SK-N-SH (cell line): ENCODE results near the gene ZNF438. TPM values are rescaled to one million over a fixed set of nuclear protein-coding genes. Genes with fewer than 3 reads are reported as not detected.

Experiments used
- CTCF ChIA-PET: fragments of 300-600, 350-600 bp; formaldehyde crosslinking; extraction: SDS; loops from one replicate; lab custom pipeline; 2021; lab: Yijun Ruan, JAX
- POLR2A ChIA-PET: fragments of 350-600 bp; sonication (Branson Sonifier 250); formaldehyde crosslinking; extraction: SDS; loops from one replicate; lab custom pipeline; 2020; ENCODE audit warnings: antibody characterized with exemption, inconsistent platforms; lab: Yijun Ruan, JAX
- DNase-seq: peaks from one replicate; pipeline ENCODE4 v3.0.0; 2012
- H2AFZ ChIP-seq: fragments of 200-600 bp; sonication (generic); 2 replicates; pipeline ENCODE4 v1.8.1; 2016; ENCODE audit warnings: antibody characterized with exemption, mild to moderate bottlenecking, low read depth
- H3F3A ChIP-seq: fragments of 200-600 bp; sonication (generic); replicated peaks from 2 replicates; pipeline ENCODE3; 2016; ENCODE audit warnings: antibody characterized with exemption, mild to moderate bottlenecking; ENCODE audit not compliant: insufficient read depth
- H3K27ac ChIP-seq, 2 experiments: fragments of 200-500 bp in 1 of 2; fragments of 200-600 bp in 1 of 2; sonication (Bioruptor generic) in 1 of 2; sonication (generic), shearing (Covaris generic) in 1 of 2; 2 replicates each; pipeline versions ENCODE4 v1.5.1 to v1.6.1; 2014 to 2016; ENCODE audit warnings: low read depth in 2 of 2, inconsistent platforms in 1 of 2, low read length in 1 of 2, mild to moderate bottlenecking in 1 of 2, mixed read lengths in 1 of 2
- H3K27me3 ChIP-seq: fragments of 200-600 bp; sonication (generic), shearing (Covaris generic); 2 replicates; pipeline ENCODE4 v1.6.1; 2016; ENCODE audit warnings: mixed run types; ENCODE audit not compliant: insufficient read depth
- H3K36me3 ChIP-seq, 2 experiments: fragments of 200-500 bp in 1 of 2; fragments of 200-600 bp in 1 of 2; sonication (Bioruptor generic) in 1 of 2; sonication (generic) in 1 of 2; replicated peaks in 1 of 2; 2 replicates each; pipeline versions ENCODE3 to v1.5.1; 2014 to 2016; ENCODE audit warnings: low read length in 1 of 2, mild to moderate bottlenecking in 1 of 2; ENCODE audit not compliant: insufficient read depth in 2 of 2, control insufficient read depth in 1 of 2
- H3K4me1 ChIP-seq, 2 experiments: fragments of 200-500 bp in 1 of 2; fragments of 200-600 bp in 1 of 2; sonication (Bioruptor generic) in 1 of 2; sonication (generic), shearing (Covaris generic) in 1 of 2; 2 replicates each; pipeline versions ENCODE4 v1.5.1 to v1.6.1; 2014 to 2016; ENCODE audit warnings: low read depth in 1 of 2, low read length in 1 of 2, mixed run types in 1 of 2; ENCODE audit not compliant: insufficient read depth in 2 of 2, control insufficient read depth in 1 of 2
- H3K4me2 ChIP-seq: fragments of 200-600 bp; sonication (generic), shearing (Covaris generic); 2 replicates; pipeline ENCODE4 v1.6.1; 2017; ENCODE audit warnings: mixed run types
- H3K4me3 ChIP-seq, 2 experiments: fragments of 200-500 bp in 1 of 2; fragments of 200-600 bp in 1 of 2; sonication (Bioruptor generic) in 1 of 2; sonication (generic), shearing (Covaris generic) in 1 of 2; 2 replicates each; pipeline versions ENCODE4 v1.5.1 to v1.8.1; 2014 to 2016; ENCODE audit warnings: low read depth in 2 of 2, inconsistent platforms in 1 of 2, low read length in 1 of 2, mild to moderate bottlenecking in 1 of 2, mixed read lengths in 1 of 2, moderate library complexity in 1 of 2
- H3K79me2 ChIP-seq: fragments of 200-600 bp; sonication (generic); 2 replicates; pipeline ENCODE4 v1.8.1; 2017; ENCODE audit warnings: mild to moderate bottlenecking; ENCODE audit not compliant: insufficient read depth
- H3K9ac ChIP-seq: fragments of 200-600 bp; sonication (generic); 2 replicates; pipeline ENCODE4 v1.6.1; 2017; ENCODE audit warnings: mixed run types
- H3K9me2 ChIP-seq: fragments of 200-600 bp; sonication (generic); 2 replicates; pipeline ENCODE4 v1.6.1; 2017; ENCODE audit warnings: mixed run types
- H3K9me3 ChIP-seq: fragments of 200-600 bp; sonication (generic); 2 replicates; pipeline ENCODE4 v1.6.1; 2017; ENCODE audit warnings: mixed run types, mild to moderate bottlenecking, moderate library complexity
- H4K20me1 ChIP-seq: fragments of 200-600 bp; sonication (generic); 2 replicates; pipeline ENCODE4 v1.6.1; 2017; ENCODE audit warnings: mild to moderate bottlenecking, mixed run types; ENCODE audit not compliant: insufficient read depth
- FOXM1 ChIP-seq: IDR thresholded peaks from 2 replicates; pipeline ENCODE4 v1.4.0; 2012; ENCODE audit warnings: low read depth, mild to moderate bottlenecking
- GATA2 ChIP-seq: sonication (generic); formaldehyde crosslinking; IDR thresholded peaks from 2 replicates; pipeline ENCODE4 v1.5.0; 2020; ENCODE audit warnings: mild to moderate bottlenecking, missing genetic modification reagents
- RCOR1 ChIP-seq: fragments of 150-350 bp; IDR thresholded peaks from 2 replicates; pipeline ENCODE4 v1.6.1; 2017; ENCODE audit warnings: antibody characterized with exemption, low read length
- SIN3A ChIP-seq: IDR thresholded peaks from 2 replicates; pipeline ENCODE4 v1.6.1; 2012; ENCODE audit warnings: low read depth, mild to moderate bottlenecking, low read length, moderate library complexity, borderline replicate concordance
- TCF12 ChIP-seq: IDR thresholded peaks from 2 replicates; pipeline ENCODE4 v1.4.0; 2012
- TEAD4 ChIP-seq: IDR thresholded peaks from 2 replicates; pipeline ENCODE4 v1.4.0; 2012; ENCODE audit warnings: mild to moderate bottlenecking, borderline replicate concordance; ENCODE audit not compliant: insufficient read depth
- WGBS: methylation state at CpG from one replicate; pipeline ENCODE4 v1.1.6; 2017; ENCODE audit warnings: low lambda C conversion rate; 5-methylcytosine and 5-hydroxymethylcytosine counted together
- polyA plus RNA-seq, 3 experiments: library from polyadenylated mRNA; depleted of rRNA; stranded (reverse); fragments of >200 nt; gene quantifications; 2 replicates each; pipeline ENCODE4 v1.2.3, GENCODE V29; 2012
- TF ChIP-seq, protein P1 (sequence below): IDR thresholded peaks from 2 replicates; pipeline ENCODE4; 2012
- TF ChIP-seq, protein P2 (sequence below): fragments of 150-350 bp; IDR thresholded peaks from 2 replicates; pipeline ENCODE4 v1.6.1; 2017; ENCODE audit warnings: antibody characterized with exemption, low read length, low read depth, borderline replicate concordance
- TF ChIP-seq, protein P3 (sequence below): IDR thresholded peaks from 2 replicates; pipeline ENCODE4 v1.6.1; 2012; ENCODE audit warnings: mild to moderate bottlenecking, low read depth, low read length, moderate library complexity

Gene ZNF438
- polyA plus RNA-seq, 1 of the 3 experiments (the other 2 are of a cell fraction) = 2.1 TPM

DNA sequence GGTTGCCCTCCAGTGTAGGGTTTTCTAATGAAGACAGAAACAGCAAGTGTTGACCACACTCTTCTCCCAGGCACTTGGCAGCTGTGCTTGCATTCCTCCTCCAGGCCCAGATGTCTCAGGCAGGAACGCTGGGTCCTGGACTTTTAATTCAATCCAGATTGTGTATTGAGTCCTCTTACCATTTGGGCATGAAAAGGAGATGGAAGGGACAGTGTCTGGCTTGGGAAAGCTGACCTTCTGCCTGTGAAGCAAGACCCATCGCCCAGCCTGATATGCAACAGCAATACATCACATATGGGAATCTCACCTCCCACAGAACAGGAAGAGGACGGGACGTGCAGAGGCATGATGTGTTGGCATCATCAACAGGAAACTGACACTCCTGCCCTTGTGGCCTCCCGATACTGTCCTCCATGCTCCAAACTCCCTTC lies 227.8 kb downstream of the ZNF438 start:
- Histone ChIP-seq H3K4me2 (no peak overlapping the region), H2AFZ (no peak overlapping the region), H3K27ac (0 out of 4 replicates have a peak overlapping the region, but pooled peaks of 1 of the 2 experiments have one; percentile 7), H3K9me2 (no peaks in the 10 kb centered on the region), H3F3A (no peaks in the 10 kb centered on the region), H3K4me3 (no peak overlapping the region), H3K79me2 (no peaks in the 10 kb centered on the region), H4K20me1 (no peaks in the 10 kb centered on the region), H3K4me1 (peaks cover 0 to 18% of the 10 kb centered on the region in 2 experiments; a peak in 1 of 4 replicates), H3K27me3 (no peaks in the 10 kb centered on the region), H3K9me3 (no peaks in the 10 kb centered on the region), H3K36me3 (no peaks in the 10 kb centered on the region), H3K9ac (no peak overlapping the region)
- 50% methylated on average over 3 of the region's 5 CpGs for WGBS
- no peak for DNase-seq
- TF ChIP-seq TCF12 (peak; percentile 90), SIN3A (no peak)
- POLR2A ChIA-PET = no interaction called here
- CTCF ChIA-PET = interaction anchor here (0.8 kb wide), 1 partner anchor 16 kb away, joined by 3 read pairs; no protein-coding TSS in a partner anchor

GRCh38 chr10:30803058-30803457 lies 228.6 kb downstream of the ZNF438 start:
- 91% methylated on average over 3 of the region's 3 CpGs for WGBS
- Histone ChIP-seq H2AFZ (no peak overlapping the region), H4K20me1 (no peaks in the 10 kb centered on the region), H3K4me1 (peaks cover 0 to 20% of the 10 kb centered on the region in 2 experiments; a peak in 1 of 4 replicates), H3K27me3 (no peaks in the 10 kb centered on the region), H3K4me2 (no peak overlapping the region), H3K36me3 (no peaks in the 10 kb centered on the region), H3K9me2 (no peaks in the 10 kb centered on the region), H3F3A (no peaks in the 10 kb centered on the region), H3K4me3 (no peak overlapping the region), H3K9ac (no peak overlapping the region), H3K9me3 (no peaks in the 10 kb centered on the region), H3K79me2 (no peaks in the 10 kb centered on the region), H3K27ac (no peak overlapping the region)
- POLR2A ChIA-PET = no interaction called here
- CTCF ChIA-PET = no interaction called here
- no peak for TF ChIP-seq GATA2 (CRISPR knock-in tag)
- TF ChIP-seq, protein P1, sequence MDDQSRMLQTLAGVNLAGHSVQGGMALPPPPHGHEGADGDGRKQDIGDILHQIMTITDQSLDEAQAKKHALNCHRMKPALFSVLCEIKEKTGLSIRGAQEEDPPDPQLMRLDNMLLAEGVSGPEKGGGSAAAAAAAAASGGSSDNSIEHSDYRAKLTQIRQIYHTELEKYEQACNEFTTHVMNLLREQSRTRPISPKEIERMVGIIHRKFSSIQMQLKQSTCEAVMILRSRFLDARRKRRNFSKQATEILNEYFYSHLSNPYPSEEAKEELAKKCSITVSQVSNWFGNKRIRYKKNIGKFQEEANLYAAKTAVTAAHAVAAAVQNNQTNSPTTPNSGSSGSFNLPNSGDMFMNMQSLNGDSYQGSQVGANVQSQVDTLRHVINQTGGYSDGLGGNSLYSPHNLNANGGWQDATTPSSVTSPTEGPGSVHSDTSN = no peak
- no peak for TF ChIP-seq TEAD4
- no peak for TF ChIP-seq RCOR1
- TF ChIP-seq, protein P2, sequence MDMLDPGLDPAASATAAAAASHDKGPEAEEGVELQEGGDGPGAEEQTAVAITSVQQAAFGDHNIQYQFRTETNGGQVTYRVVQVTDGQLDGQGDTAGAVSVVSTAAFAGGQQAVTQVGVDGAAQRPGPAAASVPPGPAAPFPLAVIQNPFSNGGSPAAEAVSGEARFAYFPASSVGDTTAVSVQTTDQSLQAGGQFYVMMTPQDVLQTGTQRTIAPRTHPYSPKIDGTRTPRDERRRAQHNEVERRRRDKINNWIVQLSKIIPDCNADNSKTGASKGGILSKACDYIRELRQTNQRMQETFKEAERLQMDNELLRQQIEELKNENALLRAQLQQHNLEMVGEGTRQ = no peak
- TF ChIP-seq, protein P3, sequence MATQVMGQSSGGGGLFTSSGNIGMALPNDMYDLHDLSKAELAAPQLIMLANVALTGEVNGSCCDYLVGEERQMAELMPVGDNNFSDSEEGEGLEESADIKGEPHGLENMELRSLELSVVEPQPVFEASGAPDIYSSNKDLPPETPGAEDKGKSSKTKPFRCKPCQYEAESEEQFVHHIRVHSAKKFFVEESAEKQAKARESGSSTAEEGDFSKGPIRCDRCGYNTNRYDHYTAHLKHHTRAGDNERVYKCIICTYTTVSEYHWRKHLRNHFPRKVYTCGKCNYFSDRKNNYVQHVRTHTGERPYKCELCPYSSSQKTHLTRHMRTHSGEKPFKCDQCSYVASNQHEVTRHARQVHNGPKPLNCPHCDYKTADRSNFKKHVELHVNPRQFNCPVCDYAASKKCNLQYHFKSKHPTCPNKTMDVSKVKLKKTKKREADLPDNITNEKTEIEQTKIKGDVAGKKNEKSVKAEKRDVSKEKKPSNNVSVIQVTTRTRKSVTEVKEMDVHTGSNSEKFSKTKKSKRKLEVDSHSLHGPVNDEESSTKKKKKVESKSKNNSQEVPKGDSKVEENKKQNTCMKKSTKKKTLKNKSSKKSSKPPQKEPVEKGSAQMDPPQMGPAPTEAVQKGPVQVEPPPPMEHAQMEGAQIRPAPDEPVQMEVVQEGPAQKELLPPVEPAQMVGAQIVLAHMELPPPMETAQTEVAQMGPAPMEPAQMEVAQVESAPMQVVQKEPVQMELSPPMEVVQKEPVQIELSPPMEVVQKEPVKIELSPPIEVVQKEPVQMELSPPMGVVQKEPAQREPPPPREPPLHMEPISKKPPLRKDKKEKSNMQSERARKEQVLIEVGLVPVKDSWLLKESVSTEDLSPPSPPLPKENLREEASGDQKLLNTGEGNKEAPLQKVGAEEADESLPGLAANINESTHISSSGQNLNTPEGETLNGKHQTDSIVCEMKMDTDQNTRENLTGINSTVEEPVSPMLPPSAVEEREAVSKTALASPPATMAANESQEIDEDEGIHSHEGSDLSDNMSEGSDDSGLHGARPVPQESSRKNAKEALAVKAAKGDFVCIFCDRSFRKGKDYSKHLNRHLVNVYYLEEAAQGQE = no peak
- TF ChIP-seq SIN3A = no peak
- no peak for TF ChIP-seq FOXM1
- no peak for DNase-seq
